K562 (cell line): Measurements from ENCODE around the gene DYNC2LI1.

Experiments used
- CTCF ChIP-seq, 3 experiments: IDR thresholded peaks in 2 of 3; conservative IDR thresholded peaks in 1 of 3; 2 replicates each; pipeline ENCODE4 v1.5.1; 2011 to 2012; ENCODE audit warnings: low read length in 3 of 3, mild to moderate bottlenecking in 3 of 3, control low read depth in 2 of 3, improper control_type of control experiment in 1 of 3, inconsistent platforms in 1 of 3, low read depth in 1 of 3, mixed read lengths in 1 of 3, moderate library complexity in 1 of 3; ENCODE audit not compliant: insufficient read depth in 2 of 3
- HNRNPLL ChIP-seq: fragments of 200-400 bp; formaldehyde crosslinking; IDR thresholded peaks from 2 replicates; pipeline ENCODE4 v1.6.1; 2017; ENCODE audit warnings: low read length, low read depth, mild to moderate bottlenecking; ENCODE audit not compliant: poor library complexity, severe bottlenecking
- POLR2AphosphoS5 ChIP-seq: IDR thresholded peaks from 2 replicates; pipeline ENCODE4 v1.6.1; 2011; ENCODE audit warnings: mild to moderate bottlenecking, low read depth, low read length, moderate library complexity; ENCODE audit not compliant: control insufficient read depth, insufficient read depth
- POLR2G ChIP-seq: fragments of 200-400 bp; formaldehyde crosslinking; IDR thresholded peaks from 2 replicates; pipeline ENCODE4 v1.6.1; 2017; ENCODE audit warnings: low read depth, mild to moderate bottlenecking, antibody characterized with exemption, low read length, moderate library complexity
- STAT5B ChIP-seq: fragments of 250-450 bp; sonication (Bioruptor Pico); IDR thresholded peaks from 2 replicates; pipeline ENCODE4 v1.8.0; 2021; ENCODE audit warnings: mild to moderate bottlenecking, inconsistent platforms
- ZEB2 ChIP-seq: fragments of 450-650 bp; IDR thresholded peaks from 2 replicates; pipeline ENCODE4 v1.6.1; 2016
- ZFX ChIP-seq: sonication (generic); formaldehyde crosslinking; IDR thresholded peaks from 2 replicates; pipeline ENCODE4 v1.8.0; 2022; ENCODE audit warnings: mild to moderate bottlenecking, missing genetic modification reagents, moderate library complexity
- ZNF224 ChIP-seq: sonication (generic); formaldehyde crosslinking; IDR thresholded peaks from 2 replicates; pipeline ENCODE4 v1.8.0; 2022; ENCODE audit warnings: mild to moderate bottlenecking, missing genetic modification reagents

GRCh38 chr2:43812947-43813346 lies 39.1 kb downstream of the DYNC2LI1 start:
- no peak for TF ChIP-seq STAT5B (CRISPR knock-in tag)
- no peak for TF ChIP-seq POLR2AphosphoS5
- TF ChIP-seq CTCF (IDR thresholded peaks at IDR 0.05 in 2 of 3, conservative IDR thresholded peaks at IDR 0.05 in 1 of 3; ENCODE audit: insufficient read depth in 2 of 3, low read depth in 1 of 3, low read length in 3 of 3) = no peak
- no peak for TF ChIP-seq POLR2G
- no peak for TF ChIP-seq ZEB2
- no peak for TF ChIP-seq HNRNPLL
- no peak for TF ChIP-seq ZFX (CRISPR knock-in tag)
- TF ChIP-seq ZNF224 (CRISPR knock-in tag) = no peak
